Activated T-cell treated with anti-CD3 and anti-CD28 coated beads for 24 hours (primary cell): ENCODE results near the gene KLK4.
"Not testable (repeated sequence)": the region's sequence is repeated elsewhere in the genome, so short reads cannot be mapped to it uniquely, and the experiment has no call there.

Source experiments
- DNase-seq: peaks from one replicate; pipeline ENCODE4 v3.0.0-alpha.2; 2020; ENCODE audit warnings: low read depth

The KLK4 gene

DNA sequence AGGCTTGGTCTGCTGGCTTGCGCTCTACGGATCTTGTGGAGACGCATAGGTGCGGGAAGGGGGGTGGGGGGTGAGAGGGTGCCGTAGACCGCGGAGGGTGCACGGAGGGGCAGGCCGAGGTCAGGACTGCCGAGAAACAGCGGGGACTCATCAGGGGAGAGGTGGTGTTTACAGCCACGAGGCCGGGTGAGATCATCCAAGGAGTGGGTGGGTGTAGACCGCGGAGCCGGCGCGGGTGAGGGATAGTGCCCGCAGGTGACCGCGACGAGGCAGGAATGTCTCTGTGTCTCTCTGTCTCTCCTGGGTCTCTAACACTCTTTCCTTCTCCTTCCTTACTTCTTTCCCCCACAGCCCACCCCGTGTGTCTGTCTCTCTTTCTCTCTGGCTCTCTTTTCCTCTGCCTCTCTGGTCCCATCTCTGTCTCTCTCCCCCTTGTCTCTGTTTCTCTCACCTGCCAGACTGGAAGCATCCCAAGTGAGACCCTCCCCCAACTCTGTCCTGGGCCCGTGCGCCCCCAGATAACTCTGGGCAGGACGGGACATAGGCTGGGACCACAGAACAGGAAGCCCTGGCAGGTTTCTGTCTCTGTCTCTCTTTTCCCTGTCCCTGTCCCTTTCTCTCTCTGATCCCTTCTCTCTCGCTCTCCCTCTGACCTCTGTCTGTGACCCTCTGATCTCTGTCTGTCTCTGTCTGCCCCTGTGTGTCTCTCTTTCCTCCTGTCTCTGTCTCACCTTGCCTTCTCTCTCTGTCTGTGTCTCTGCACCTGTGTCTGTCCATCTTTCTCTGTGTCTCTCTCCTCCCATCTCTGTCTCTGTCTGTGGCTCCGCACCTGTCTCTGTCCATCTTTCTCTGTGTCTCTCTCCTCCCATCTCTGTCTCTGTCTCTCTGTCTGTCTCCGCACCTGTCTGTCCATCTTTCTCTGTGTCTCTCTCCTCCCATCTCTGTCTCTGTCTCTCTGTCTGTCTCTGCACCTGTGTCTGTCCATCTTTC lies 1.8 kb upstream of the KLK4 start:
- no peak for DNase-seq

DNA sequence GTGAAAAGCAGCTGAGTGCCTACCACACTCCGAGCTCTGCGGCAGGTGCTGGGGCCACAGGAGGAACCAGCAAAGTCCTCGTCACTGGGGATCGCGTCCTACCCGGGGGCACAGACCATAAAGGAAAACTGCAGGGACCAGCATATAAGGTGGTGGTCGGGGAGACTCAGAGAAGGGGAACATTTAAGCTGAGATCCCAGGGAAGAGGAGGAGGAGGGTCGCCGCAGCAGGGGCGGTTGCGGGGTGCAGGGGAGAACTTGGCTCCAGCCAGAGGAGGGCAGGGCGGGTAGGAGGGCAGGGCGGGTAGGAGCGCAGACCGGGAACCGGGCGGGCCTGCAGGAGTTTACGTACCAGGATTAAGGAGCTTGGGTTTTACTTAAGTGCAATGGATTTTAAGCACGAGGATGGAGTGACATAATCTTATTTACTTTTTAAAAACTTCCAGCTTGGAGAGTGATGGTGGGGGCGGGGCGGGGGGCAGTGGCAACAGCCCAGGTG lies 956 bp upstream of the KLK4 start:
- DNase-seq: no peak

DNA sequence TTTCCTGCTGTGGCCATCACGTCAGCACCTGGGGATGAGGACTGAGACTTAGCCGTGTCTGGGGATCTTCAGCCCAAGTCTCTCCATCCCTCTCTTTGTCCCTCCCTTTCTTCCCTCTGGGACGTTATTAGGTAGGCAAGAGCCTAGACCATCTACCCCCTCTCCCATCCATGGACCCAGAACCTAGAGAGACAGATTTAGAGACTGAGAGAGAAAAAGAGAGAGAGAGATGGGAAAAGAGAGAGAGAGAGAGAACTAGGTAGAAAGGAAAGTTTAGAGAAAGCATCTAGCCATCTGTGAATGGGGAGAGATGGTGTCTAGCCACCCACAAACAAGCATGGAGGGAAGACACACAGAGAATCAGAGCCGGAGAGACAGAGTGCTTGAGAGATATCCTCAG lies 473 bp downstream of the KLK4 start:
- no peak for DNase-seq

DNA sequence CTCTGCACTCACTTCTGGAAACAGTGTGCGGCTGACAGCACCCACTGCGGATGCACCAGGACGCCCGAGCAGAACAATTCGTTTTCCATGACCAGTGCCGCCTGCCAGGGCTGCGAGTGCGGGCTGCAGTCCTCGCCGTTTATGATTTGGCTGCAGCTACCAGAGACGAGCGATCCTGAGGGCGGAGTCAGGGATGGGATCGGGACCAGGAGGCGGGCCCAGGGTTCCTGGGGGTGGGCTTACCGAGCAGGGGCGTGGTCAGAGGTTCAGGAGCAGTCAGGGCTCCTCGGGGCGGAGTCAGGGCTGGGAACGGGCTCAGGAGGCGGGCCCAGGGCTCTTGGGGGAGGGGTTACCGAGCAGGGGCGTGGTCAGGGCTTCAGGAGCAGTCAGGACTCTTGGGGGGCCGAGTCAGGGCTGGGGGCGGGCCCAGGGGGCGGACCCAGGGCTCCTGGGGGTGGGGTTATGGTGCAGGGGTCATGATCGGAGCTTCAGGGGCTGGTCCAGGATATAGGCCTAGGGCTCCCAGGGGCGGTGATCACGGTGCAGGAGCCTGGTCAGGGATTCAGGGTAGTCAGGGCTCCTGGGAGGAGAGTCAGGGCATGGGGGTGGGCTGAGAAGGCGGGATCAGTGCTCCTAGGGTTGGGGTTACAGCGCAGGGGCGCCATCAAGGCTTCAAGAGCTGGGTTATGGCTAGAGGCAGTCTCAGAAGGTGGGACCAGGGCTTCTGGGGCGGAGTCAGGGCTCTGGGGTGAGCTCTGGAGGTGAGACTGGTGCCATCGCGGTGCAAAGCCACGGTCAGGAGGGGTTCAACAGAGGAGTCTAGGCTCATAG lies 1.7 kb downstream of the KLK4 start:
- DNase-seq: peak; percentile 19

DNA sequence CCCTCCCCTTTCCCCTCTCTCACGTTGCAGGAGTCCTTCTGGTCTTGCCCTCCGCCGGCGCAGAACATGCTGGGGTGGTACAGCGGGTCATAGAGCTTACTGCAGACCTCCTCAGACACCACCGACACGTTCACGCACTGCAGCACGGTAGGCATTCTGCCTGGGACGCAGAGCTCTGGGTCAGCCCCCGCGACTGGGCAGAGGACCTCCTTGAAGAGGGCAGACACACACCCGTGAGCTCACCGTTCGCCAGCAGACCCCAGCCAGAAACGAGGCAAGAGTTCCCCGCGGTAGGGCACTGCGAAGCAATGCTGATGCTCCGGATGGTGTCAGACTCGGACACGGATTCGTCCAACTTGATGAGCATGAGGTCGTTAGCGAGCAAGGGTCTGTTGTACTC lies 2.9 kb downstream of the KLK4 start:
- no peak for DNase-seq

DNA sequence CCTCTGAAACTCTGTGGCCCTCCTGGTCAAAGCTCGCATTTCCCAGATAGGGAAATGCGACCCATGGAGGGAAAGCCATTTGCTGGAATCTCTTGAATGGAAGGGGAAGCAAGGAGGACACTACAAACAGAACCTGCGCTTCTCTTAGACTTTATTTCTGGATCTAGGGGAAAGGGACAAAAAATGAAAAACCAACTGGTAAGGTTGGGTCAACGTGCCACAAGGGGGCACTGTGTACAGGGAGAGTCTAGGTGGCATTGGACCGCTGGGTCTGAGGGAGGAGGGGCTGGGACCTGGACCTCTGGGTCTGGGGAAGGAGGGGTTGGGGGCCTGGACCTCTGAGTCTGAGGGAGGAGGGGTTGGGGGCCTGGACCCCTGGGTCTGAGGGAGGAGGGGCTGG lies 5.0 kb downstream of the KLK4 start:
- no peak for DNase-seq

DNA sequence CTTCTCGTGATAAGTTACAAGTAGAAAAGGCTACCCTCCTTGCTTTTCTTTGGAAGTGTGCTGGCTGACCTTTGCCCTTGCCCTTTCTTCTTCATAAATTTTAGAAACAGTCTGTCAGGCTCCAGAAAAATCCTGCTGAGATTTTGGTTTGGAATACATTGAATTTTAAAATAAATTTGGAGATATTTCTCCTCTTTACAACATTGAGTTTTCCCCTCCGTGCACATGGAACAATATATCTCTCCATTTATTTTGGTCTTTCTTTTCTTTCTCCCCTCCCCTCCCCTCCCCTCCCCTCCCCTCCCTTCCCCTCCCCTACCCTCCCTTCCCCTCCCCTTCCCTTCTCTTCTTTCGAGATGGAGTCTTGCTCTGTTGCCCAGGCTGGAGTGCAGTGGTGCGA lies 8.6 kb downstream of the KLK4 start:
- DNase-seq: no peak

DNA sequence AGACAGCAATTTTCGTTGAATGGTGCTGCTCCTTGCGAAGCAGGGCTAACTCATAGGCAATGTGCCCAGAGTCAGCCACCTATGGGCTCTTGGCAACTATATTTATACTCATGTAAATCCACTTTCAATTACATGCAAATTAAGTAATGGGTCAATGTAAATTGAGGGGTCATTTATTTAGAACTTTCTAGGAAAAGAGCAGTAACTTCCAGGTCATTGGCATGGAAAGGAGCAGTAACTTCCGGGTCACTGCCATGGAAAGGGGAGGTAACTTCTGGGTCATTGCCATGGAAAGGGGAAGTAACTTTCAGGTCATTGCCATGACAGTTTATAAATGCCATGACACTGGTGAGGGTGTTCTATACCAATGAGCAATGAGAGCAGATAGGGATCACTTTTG lies 11.6 kb downstream of the KLK4 start:
- no peak for DNase-seq

DNA sequence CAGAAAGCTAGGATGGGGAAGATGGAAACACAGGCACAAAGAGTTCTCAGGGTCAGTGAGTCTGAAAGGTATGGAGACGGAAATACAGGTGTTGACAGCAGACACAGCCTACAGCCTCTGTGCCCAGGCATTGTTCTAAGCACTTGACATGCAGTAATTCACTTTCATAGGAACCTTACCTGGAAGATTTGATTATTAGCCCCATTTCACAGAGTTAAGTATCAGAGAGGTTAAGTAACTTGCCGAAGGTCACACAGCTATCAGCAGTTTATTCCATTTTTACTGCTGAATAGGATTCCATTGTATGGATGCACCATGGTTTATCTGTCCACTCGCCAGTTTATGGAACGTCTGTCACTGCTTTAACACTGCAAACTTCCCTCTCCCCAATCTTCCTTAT lies 13.2 kb downstream of the KLK4 start:
- no peak for DNase-seq

DNA sequence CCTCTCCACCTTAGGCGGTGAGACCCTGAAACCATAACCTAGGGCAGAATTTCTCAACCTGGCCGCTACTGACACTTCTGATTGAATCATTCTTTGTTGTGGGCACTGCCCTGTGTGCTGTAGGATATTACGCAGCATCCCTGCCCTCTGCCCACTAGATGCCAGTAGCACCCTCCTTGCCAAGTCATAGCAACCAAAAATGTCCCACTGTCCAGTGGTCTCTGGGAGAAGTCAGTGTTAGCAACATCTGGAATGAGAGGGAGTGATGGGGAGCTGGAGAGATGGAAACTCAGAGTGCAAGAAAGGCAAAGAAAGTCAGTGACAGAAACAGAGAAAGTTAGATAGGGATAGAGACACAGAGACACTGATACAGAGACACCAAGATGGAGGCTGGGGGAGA lies 13.6 kb downstream of the KLK4 start:
- DNase-seq: no peak

DNA sequence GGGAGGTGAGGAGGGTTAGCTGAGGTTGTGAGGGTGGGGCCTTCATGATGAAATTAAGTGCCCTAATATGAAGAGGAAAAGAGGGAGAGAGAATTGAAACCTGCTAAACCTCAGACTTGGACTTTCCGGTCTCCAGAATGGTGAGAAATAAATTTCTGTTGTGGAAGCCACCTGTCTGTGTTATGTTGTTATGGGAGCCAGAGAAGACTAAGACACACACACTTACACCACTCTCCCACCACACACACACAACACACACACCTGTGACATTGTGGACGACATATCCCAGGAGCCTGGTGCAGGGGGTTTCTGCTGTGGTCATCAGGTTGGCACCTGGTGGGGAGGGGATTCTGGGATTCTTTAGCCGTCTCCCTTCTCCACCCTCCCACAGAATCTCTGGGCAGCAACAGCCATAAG lies 14.0 kb downstream of the KLK4 start:
- DNase-seq: no peak

DNA sequence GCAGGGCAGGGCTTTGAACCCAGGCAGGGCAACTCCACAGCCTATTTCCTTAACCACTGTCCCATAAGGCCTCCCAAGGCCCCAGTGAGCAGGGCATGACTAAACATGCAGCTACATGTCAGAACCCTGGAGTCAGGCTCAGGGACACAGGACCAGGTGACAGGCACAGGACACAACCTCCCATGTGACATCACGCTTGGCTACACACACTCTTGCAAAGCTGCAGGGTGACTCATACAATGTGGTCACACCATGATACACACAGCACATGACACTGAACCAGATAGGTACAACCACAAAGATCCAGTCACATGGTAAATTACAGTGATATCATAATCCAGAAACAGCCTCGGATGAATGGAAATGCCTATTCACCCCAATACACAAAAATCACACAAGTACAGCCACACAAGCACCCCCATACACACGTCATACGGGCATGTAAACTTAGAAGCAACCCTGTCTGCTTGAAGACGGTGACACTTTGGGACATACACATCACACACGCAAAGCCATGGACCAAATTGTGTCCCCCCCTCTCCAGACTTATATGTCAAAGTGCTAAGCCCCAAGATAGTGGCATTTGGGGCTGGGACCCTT lies 14.5 kb downstream of the KLK4 start:
- no peak for DNase-seq

DNA sequence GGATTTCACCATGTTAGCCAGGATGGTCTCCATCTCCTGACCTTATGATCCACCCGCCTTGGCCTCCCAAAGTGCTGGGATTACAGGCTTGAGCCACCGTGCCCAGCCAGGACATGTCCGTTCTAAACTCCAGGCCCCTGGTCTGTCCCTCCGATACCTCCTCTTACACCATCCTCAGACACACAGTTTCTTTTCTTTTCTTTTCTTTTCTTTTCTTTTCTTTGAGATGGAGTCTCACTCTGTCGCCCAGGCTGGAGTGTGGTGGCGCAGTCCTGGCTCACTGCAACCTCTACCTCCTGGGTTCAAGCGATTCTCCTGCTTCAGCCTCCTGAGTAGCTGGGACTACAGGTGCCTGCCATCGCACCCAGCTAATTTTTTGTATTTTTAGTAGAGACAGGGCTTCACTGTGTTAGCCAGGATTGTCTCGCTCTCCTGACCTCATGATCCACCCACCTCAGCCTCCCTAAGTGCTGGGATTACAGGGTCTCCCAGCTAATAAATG lies 15.1 kb downstream of the KLK4 start:
- DNase-seq: not testable (repeated sequence)

DNA sequence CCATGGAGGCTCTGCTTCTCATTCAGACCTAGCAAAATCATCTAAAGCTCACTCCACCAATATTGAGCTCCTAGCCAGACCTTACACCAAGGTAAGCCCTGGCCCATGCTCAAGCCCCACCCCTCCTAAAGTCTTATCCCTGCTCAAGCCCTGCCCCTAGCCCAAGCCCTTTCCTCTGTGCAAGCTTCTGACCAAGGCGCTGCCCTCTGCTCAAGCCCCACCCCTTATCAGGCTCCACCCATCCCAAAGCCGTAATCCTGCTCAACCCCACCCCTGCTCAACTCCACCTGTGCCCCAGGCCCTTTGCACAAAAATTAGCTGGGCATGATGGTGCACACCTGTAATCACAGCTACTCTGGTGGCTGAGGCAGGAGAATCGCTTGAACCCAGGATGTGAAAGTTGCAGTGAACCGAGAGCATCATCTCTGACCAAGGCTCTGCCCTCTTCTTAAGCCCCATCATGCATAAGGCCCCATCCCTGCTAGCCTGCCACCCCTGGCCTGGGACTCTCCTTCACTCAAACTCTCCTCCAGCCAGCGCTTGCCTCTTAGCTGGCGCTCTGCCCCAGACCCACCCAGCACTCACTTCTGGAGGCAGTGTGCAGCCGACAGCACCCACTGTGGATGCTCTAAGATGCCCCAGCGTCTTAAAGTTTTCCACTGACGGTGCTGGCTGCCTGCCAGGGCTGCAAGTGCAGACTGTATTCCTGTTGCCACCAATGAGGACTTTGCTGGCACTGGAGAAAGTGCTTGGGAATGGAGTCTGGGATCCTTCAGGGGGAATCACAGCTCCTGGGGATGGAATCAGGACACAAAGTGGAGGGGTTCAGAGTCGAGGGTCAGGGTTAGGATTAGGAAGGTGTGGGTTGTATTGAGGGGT lies 16.5 kb downstream of the KLK4 start:
- DNase-seq: no peak

DNA sequence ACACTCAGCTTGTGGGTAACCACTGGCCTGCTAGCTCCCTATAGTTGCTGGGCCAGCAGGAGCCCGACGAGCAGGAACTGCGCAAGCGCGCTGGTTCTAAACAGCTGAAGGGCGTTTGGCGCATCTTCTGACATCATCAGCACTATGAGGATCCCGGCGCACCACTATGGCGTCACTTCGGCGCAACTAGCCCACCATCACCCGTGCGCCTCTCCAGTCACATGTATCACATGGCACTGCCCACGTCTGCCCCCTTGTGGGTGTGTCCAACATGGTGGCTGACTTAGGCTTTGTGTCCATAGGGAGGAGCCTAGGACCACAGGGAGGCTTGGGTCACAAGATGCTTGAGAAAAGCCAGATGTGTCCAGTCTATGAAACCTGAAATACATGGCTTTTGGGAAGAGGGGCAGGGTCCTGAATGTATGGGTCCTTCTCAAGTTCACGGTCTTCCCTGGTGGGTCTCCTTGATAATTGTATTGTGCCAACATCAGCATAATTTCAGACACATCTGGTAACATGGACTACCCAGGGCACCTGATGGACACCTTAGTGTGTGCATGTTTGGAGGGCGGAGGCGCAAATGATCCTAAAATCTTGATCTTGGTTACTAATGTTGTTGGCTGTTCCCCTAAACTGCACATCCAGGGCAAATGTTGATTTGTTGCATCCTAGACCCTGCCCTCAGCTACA lies 18.0 kb downstream of the KLK4 start:
- DNase-seq: no peak

DNA sequence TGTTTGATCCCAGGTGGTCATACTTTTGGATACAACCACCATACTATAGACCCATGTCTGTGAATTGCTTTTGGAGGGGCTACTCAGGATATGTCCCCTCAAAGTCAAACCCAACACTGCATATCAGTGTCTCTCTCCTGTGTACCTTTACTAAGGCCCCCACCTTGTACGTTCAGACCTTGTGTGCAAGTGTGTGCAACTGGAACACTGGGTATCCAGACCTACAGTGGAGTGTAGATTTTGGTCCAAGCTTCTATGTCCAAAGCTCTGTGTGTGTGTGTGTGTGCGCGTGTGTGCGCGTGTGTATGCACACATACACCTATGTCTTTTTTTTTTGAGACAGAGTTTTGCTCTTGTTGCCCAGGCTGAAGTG lies 20.0 kb downstream of the KLK4 start:
- DNase-seq: no peak

DNA sequence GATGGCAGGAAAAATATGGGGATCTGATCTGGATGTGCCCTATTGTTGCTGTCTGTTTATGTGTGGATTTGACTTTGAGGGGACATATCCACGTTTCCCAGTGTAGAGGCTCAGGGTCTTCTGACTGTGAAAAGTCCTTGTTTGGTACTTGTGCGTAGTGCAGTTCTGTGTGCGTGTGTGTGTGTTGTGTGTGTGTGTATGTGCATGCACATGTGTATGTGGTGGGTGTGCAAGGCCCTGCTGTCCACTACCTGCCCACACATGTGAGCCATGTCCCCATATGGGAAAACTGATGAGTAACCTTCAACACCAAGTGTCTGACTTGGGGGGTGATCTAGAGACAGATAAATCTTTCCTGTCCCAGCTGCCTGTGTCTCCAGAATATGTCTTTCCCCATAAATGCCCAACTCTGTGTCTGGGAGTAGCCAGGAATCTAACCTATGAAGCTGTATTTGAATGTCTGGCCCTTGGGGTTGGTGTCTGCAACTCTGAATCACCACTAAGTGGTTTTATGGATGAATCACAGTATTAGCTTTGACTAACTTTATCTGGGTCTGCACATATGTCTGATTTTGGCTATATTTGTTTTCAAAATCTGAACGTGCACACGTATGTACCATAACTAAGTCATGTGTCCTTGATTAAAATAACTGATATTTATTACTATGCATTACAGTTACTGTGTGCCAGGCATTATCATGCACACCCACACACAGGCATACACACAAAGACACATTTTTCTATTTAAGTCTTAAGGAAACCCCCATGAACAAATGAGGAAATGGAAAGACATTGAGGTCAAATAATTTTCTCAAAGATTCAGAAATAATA lies 20.6 kb downstream of the KLK4 start:
- no peak for DNase-seq

DNA sequence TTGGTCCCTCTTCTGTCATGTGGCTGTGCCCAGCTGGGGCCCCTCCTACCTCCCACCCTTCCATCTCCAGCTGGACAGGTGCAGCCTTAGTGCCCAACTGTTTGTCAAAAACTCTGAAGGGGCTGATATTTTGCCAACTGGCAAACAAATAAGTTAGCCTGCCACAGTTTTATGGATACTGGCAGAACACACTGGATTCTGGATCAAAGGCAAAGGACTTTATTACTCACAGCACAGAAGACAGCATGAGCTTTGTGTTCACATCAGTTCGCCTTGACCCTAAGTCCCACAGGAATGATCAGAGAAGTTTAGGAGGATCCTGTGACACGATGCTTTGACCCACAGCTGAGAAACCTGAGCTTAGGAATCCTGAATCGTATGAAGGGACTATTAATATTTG lies 21.6 kb downstream of the KLK4 start:
- no peak for DNase-seq

DNA sequence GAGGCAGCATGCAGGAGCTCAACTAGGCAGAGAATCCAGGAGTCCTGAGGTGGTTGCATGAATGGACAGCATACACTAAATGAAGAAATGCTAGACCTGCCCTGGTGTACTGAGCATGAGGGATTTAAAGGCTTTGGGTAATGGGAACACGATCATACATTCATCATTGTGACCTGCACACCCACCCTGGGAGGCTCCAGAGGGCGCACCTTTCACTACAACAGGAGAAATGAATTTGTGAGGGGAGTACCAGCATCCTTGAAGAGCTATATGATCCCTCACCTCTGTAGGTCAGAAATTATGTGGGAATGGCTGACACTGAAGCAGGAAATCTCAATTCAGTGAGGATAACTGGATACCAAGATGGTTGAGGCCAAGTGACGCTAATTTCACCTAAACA lies 29.0 kb downstream of the KLK4 start:
- DNase-seq: no peak

DNA sequence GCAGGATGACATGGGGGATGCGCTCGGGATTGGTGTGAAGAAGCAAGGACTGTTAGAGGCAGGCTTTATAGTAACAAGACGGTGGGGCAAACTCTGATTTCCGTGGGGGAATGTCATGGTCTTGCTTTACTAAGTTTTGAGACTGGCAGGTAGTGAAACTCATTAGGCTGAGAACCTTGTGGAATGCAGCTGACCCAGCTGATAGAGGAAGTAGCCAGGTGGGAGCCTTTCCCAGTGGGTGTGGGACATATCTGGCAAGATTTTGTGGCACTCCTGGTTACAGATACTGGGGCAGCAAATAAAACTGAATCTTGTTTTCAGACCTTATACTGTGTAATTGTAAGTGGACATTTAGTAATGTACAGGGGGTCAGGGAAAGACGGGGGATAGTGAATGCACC lies 31.0 kb downstream of the KLK4 start:
- no peak for DNase-seq
